Fibroblast of skin of left biceps (primary cell): Measurements from ENCODE around the gene PTPRN2.

Experiments used
- DNase-seq, 2 experiments: peaks; one replicate each; pipeline ENCODE4 v3.0.0-alpha.2; 2013; ENCODE audit warnings: low read depth in 2 of 2

The PTPRN2 gene

DNA sequence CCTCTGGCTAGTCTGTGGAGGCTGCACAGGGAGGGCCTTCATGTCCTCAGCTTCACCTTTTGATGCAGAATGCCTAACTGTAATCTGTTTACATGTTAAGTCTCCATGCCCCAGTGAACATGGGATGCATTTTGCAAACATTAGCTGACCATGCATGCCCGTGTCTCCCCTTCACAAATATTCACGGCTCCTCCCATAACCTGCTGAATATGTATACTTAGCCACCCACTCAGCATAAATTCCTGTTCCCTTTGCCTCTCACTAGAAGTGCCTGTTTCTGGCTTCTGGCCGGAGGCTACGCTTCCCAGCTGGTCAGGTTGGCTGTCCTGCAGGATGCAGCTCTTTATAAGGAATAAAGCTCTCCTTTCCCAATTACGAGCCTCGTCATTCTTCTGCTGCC lies 698.1 kb downstream of the PTPRN2 start:
- DNase-seq: no peak

DNA sequence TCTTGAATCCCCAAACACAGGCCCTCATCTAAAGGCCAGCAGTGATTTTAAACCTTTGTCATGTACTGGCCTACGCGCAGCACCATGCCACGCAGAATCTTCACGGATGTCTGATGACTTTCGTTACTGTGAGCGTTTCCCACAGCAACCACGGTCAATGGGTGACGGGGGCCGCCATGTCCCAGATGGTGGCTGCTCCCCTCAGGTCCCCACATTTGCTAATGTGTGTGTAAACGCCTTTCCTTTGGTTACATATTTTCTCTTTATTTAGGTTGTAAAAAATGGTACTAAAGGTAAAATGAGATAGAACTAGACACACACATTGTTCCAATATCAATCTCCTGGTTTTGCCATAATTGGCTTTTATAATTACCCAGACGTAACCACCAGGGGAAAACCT lies 699.0 kb downstream of the PTPRN2 start:
- no peak for DNase-seq

DNA sequence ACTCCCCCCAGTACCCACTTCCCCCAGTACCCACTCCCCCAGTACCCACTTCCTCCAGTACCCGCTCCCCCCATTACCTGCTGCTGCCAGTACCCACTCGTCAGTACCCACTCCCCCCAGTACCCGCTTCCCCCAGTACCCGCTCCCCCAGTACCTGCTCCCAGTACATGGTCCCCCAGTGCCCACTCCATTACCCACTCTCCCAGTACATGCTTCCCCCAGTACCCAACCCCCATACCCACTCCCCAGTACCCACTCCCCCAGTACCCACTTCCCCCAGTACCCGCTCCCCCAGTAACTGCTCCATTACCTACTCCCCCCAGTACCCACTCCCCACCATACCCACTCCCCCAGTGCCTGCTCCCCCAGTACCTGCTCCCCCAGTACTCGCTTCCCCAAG lies 700.2 kb downstream of the PTPRN2 start:
- DNase-seq: no peak

DNA sequence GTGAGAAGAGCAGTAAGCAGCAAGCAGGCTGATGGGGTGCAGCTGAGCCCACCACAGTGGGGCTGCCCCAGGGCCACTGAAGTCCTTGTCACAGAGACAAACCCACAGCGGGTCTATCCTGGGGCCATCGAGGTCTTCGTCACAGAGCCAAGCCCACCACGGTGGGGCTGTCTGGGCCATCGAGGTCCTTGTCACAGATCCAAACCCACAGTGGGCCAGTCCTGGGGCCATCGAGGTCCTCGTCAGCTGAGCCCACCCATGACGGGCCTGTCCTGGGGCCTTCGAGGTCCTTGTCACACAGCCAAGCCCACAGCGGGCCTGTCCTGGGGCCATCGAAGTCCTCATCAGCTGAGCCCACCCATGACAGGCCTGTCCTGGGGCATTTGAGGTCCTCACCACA lies 700.9 kb downstream of the PTPRN2 start:
- no peak for DNase-seq

DNA sequence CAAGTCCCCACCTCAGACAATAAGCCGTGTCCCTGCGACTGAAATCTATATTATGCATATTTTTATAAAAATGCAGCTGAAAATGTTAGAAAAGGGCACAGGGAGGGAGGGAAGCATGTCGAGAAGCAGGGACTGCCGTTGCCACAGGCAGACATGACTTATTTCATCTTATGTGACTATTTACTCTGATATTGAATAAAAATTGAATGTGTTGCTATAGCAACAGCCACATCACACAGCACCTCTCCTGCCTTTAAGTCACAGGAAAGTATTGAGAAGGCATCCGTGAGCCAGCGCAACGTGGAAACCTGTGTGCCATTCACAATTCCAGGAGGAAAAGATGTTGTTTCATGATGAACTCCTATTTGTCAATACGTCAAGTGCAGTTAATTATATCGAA lies 701.4 kb downstream of the PTPRN2 start:
- DNase-seq: no peak

DNA sequence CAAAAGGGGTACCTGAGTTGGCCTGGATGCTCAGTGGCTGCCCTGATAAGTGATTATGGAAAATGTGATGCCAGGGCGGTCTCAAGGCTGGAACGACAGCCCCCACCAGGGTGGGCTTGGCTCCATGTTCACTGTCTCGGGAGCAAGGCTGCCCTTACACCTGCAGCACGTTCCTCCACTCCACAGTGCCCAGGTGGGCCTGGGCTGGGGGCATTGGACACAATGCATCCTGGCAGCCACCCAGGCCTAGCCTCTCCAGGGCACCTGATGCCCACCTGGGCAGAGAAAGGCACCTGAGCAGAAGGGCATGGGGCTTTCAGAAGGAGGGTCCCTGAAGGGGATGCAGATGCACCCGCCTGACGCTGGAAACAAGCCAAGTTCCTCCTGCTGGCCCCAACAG lies 702.5 kb downstream of the PTPRN2 start:
- no peak for DNase-seq

DNA sequence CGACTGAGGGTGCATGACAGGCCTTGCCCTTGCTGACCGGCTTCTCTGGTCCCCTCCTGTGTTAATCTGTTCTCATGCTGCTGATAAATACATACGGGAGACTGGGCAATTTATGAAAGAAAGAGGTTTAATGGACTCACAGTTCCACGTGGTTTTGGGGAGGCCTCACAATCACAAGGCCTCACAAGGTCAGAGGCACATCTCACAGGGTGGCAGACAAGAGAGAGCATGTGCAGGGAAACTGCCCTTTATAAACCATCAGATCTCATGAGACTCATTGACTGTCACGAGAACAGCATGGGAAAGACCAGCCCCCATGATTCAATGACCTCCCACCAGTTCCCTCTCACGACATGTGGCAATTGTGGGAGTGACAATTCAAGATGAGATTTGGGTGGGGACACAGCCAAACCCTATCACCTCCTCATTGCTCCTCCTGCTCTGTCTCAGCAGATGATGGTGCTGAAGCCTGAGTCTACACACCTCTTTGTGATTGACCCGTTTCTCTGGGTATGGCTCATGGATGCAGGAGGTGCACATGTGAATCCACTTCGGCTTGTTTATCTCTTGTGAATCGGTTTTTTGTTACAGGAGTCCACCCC lies 703.1 kb downstream of the PTPRN2 start:
- no peak for DNase-seq

DNA sequence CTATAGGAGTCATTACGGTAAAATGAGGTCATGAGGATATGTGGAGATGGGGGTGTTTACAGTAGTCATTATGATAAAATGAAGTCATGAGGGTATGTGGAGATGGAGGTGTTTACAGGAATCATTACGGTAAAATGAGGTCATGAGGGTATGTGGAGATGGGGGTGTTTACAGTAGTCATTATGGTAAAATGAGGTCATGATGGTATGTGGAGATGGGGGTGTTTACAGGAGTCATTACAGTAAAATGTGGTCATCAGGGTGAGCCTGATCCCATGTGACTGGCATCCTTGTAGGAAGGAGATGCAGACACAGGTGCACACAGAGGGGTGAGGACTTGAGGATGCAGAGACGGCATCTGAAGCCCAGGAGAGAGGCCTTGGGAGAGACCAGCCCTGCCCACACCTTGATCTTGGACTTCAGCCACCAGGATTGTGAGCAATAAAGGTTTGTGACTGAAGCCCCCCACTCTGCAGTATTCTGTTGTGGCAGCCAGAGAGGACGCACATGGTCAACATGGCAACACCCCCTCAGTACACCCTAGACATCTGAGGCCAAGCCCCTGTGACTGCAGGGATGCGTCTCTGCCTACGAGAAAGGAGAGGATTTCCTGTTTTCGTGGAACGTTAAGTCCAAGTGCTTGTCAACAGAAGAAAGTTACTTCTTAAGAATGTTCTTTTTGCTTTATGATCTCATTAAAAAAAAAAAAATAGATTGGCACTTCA lies 706.4 kb downstream of the PTPRN2 start:
- DNase-seq: no peak

DNA sequence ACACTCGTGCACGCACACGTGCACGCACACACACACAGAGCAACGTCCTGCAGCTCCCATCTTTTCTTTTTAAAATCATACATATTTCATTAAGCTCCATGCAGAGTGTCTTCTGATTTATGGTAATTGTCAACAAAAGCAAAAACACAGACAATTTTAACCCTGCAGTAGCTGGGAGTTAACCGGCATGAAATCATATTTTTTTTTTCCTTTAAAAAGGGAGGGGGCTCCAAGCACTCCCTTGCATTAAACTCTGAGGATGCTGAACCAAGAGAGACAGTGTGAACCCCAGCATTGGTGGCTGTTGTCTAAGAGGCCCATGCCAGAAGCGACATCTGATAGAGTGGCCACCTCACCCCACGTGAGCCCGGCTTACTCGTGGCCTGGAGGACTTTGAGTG lies 708.2 kb downstream of the PTPRN2 start:
- DNase-seq: no peak

DNA sequence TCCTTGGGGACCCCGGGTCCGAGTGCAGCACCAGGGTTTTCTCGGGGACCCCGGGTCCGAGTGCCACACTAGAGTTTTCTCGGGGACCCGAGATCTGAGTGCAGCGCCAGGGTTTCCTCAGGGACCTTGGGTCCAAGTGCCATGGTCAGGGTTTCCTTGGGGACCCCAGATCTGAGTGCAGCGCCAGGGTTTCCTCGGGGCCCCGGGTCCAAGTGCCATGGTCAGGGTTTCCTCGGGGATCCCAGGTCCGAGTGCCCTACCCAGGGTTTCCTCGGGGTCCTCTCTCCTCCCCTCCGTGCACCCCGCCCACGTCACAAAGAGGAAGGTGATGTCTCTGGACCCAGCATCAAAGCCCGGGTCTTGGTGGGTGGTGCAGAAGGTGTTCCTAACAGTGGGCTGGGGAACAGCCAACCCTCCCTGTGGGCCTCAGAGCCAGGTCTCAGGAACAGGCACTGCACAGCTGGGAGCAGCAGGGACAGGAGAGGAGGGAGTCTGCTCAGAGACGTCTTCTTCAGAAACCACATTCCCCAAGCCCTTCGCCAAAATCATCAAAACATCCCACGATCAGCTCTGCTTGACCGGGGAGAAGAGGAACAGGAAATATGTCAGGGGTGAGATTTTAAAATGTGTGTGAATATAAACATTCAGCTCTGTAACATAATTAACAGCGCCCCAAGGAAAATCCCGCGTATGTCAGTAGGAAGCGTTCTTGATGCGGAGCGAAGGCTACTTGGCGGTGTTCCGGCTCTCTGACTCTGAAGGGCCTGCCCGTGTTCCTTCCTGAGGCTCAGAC lies 710.1 kb downstream of the PTPRN2 start:
- no peak for DNase-seq

DNA sequence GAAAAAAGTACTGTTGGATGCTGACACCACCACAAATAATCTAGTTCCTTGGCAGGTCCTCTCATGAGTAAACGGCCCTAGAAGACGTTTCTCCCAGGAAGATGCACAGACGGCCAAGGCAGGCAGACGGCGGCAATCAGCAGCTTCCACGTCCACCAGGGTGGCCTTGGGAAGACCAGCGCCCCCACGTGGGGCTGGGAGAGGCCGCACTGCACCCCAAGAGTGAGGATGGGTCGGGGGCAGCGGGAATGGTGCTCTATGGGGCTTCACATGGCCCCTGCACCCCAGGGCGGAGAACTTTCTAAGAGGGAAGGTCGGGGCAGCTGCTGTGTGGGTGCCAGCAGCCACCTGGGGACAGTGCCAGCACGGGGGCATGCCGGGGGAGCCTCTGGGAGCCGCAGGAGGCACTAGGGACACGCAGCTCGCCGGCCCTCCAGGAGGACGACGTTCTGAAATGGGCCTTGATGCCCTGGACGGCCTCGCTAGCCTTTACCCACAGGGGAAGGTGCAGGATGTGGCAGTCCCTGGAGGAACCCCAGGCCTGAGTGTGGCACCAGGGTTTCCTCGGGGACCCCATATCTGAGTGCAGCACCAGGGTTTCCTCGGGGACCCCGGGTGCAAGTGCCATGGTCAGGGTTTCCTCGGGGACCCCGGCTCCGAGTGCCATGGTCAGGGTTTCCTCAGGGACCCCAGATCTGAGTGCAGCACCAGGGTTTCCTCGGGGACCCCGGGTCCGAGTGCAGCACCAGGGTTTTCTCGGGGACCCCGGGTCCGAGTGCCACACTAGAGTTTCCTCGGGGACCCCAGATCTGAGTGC lies 710.9 kb downstream of the PTPRN2 start:
- no peak for DNase-seq

DNA sequence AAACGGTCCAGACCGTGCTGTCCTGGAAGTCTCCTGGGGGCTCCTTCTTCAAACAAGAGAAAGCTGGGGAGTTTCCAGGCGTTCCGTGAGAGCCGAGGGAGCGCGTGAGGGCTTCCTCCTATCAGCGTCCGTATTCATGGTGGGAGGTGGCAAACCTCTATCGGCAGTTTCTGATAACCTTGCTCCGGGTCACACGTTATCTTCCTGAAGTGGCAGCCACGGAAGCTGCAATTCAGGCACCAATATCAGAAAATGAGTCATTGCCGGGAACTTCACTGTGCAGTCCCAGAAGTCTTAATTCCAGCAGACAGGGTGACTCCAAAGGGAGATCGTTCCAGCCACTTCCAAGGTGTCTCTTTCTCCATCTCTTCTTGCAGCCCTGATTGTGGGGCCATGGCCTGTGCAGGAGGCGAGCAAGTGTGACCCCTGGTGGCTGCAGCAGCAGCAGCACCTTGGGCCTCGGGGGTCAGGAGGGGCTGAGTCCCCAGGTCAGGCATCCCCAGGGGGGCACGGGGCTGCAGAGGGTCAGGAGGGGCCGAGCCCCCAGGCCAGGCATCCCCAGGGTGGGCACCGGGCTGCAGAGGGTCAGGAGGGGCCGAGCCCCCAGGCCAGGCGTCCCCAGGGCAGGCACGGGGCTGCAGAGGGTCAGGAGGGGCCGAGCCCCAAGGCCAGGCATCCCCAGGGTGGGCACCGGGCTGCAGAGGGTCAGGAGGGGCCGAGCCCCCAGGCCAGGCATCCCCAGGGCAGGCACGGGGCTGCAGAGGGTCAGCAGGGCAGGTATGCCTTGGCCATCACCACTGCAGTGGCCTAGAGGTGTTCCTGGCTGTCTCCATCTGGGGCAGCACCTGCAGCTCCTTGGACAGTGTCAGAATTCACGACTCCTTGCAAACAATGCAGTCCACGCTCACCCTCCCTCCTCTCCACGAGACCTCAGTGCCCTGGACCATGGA lies 712.1 kb downstream of the PTPRN2 start:
- DNase-seq: no peak

DNA sequence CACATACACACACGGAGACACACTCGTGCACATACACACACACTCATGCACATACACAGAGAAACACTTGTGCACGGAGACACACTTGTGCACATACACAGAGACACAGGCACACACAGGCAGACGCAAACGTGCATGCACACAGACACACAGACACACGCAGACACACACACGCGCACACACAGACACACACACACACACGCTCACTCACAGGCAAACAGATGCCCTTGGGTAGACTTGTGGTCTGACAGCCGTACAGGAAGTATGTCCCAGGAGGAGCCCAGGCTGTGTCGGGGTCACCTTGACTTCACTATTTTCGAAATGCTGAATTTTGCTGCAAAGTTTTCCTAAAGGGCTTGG lies 712.8 kb downstream of the PTPRN2 start:
- no peak for DNase-seq

DNA sequence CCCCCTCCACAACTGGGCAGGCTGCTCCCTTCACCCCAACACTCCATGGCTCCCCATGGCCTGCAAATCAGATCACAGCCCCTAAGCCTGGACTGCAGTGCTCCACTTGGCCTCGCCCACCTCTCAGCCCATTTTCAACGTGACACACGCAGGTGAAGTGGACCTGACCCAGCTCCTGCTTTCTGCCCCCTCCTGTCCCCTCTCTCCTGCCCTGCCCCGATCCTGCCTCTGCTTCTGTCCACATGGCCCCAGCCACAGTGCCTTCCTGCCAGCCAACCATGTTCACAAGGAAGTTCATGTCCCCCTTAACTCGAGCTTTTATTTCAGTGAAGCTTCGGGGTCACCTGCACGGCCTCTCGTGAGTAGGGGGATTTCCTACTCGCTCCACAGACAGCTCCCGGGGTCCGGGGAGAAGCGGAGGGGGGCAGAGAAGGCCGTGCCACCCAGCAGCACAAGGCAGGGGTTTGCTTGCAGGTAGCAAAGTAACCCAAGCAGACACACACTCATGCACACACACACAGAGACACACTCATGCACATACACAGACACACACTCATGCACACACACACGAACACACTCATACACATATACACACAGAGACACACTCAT lies 713.3 kb downstream of the PTPRN2 start:
- DNase-seq: no peak

DNA sequence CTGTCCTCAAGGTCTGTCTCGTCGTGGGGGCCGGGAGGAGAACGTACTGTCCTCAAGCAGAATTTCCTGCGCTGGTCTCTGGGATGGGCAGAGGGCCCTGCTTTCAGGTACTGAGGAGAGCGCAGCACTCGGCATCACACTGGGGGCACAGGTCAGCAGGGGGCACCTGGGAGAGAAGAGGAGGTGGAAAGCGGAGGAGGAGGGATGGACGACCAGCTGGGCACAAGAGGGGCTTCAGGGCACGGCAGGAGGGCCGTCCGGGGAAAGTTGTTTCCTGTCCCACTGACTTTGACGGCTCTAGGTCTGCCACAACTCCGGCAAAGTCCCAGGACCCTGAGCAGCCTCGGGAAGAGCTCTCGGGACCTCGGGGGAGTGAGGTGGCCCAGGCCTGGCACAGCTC lies 714.0 kb downstream of the PTPRN2 start:
- no peak for DNase-seq

DNA sequence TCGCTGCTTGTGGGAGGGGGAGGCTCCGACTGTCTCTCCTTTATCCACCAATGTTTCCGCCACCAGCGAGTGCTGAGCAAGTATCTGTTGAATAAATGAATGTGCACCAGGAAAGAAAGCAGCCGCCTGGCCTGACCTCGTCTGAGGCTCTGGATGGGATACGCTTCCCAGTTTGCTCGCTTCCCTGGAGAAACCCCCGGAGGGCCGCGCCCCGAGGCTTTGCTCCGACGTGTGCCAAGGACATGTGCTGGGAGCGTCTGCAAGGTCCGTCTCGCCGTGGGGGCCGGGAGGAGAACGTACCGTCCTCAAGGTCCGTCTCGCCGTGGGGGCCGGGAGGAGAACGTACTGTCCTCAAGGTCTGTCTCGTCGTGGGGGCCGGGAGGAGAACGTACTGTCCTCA lies 714.4 kb downstream of the PTPRN2 start:
- DNase-seq: no peak

DNA sequence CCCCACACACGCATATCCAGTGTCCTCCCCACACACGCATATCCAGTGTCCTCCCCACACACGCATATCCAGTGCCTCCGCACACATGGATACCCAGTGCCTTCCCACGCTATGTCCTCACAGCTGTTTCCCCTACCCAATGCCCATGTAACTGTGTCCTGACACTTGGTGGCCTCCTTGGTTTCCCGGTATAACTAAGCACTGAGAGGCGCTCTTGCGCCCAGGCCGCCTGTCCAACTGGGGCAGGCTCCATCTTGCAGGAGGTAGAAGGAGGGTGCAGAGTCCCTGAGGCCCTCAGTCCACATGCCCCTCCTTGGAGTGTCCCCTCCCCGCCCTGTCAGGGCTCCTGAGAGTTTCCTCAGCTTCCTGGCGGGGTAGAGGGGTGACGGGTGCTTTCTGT lies 715.2 kb downstream of the PTPRN2 start:
- no peak for DNase-seq

DNA sequence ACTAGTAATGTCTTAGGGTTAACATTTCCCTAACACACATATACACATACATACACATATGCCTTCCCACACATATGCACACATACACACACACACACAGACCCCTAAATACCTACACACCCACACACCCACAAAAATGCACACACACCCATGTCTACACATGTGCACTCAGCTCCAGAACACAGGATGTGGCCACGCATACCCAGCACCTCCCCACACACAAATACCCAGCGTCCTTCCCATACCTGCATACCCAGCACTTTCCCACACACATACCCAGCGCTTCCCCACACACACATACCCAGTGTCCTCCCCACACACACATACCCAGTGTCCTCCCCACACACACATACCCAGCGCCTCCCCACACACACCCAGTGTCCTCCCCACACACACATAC lies 715.9 kb downstream of the PTPRN2 start:
- DNase-seq: no peak

DNA sequence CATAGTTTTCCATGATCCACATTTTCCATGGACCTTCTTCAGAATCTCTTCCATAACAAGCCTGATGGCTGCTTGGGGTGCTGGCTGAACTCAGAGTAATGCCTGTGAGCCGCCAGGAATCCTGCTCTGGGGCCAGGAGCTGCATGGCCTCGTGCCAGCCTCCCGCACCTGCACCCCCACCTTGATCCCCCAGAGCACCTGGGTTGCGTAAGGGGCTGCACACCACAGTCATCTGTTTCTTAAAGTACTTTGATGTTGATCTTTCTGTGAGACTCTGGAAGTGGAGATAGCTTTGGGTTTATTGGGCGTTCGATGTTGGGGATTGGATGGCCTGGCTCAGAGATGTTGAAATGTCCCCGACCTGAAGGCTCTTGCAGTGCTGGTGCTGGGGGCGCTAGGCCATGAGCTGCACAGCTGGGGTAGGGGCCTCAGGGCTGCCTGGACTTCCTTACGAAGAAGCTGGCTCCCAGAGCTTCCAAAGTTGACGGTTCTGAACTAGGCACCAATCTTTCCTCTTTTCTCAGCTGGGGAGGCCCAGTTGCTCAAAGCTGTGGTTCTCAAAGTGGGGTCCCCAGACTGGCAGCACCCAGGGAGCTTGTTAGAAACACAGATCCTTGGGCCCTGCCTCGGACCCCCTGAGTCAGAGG lies 716.9 kb downstream of the PTPRN2 start:
- no peak for DNase-seq

DNA sequence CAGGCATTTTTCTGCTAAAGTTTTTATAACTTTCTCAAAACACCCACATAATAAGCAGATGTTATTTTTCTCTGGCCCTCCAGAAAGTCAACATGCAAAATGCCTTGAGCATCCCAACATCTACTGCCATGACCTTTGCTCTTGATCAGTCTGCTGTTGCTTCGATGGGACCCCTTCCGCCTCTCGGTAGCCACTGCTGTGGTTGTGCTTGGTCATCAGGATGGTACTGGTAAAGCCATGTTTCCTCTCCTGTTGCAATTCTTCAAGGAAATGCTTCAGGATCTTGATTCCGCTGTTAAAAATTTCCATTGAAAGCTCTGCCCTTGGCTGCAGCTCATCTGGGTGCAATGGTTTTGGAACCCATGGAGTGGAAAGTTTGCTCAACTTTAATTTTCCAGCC lies 717.8 kb downstream of the PTPRN2 start:
- no peak for DNase-seq
